ENCODE data around the gene RHOT2.

RHOT2 gene

DNA sequence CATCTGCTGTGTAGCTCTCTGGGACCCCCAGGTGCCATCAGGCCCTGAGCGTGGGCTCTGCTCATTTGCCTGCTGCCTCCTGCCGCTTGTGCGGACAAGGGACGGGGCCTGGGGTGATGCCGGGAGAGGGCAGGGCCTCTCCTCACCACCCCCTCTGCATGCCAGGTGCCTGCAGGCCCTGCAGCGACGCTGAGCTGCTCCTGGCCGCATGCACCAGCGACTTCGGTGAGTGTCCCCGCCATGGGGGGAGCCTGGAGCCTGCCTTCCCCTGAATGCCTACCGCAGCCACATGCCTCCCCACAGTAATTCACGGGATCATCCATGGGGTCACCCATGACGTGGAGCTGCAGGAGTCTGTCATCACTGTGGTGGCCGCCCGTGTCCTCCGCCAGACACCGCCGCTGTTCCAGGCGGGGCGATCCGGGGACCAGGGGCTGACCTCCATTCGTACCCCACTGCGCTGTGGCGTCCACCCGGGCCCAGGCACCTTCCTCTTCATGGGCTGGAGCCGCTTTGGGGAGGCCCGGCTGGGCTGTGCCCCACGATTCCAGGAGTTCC, 48.9 kb downstream of the RHOT2 start:
- no peak for DNase-seq

DNA sequence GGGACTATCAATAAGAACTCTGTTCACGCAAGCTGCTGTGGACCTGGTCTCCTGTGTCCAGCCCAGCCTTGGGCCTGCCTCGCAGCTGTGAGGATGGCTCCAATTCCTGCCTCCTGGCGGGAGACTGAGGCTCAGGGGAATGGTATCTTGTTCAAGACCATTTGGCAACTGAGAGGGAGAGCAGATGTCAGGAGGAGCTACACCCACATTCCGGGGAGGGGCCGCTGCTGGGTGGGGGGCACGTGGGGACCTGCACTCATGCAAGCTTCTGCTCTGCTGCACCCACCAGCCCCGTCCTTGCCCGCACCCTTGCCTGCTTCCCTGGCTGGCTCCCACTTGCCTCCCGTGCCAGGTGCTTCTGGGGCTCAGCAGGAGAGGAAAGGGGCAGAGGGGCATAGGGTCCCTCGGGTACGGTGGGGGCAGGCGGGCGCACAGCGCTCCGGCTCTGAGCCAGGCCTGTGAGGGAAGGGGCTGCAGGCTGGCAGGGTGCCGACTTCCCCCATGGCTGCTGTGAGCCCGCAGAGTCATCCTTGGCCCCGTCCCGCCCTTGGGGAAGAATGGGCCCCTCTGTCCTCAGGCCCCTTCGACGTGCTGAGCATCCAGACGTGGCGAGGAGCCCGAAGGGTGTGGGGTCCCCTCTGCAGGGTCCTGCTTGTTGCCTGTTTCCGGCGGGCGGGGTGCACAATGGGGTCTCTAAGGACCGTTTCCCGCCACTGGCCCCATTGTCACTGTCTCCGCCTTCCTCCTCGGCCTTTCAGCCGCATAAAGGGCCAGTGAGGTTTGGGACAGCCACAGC, 49.7 kb downstream of the RHOT2 start:
- no peak for DNase-seq

DNA sequence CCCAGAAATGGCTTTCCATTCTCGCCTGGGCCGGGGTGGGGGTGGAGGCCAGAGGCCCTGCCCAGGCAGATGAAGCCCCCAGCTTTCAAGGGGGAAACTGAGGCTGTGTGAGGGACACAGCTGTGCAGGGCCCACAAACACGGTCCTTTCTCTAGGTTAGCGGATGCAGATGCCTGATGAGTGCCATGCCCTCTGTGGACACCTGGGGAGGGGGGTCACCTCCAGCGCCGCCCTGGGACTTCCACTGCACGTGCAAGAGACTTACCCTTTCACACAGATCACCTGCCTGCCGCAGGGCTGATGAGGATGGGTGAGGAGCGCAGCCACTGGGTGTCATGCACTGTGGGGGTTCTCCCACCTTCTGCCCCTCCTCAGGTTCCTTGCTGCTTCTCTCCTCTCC, 50.5 kb downstream of the RHOT2 start:
- DNase-seq: no peak

DNA sequence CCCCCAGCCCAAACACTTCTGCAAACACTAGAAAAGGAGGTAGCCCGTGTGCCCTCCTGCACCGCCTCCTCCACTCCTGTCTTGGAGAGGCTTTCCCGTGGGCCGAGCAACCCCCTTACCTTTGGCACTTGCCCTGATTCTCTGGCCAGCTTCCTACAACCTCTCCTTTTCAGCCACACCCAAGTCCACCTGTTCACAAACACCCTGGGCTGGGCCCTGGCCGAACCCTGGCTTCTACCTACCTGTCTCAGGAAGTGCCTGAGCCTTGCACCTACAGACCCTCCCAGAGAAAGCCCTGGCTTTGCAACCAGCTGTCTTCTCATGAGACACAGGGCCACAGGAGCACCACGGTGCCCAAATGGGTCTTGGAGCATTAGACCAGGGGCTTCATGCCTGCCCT, 51.0 kb downstream of the RHOT2 start:
- no peak for DNase-seq

DNA sequence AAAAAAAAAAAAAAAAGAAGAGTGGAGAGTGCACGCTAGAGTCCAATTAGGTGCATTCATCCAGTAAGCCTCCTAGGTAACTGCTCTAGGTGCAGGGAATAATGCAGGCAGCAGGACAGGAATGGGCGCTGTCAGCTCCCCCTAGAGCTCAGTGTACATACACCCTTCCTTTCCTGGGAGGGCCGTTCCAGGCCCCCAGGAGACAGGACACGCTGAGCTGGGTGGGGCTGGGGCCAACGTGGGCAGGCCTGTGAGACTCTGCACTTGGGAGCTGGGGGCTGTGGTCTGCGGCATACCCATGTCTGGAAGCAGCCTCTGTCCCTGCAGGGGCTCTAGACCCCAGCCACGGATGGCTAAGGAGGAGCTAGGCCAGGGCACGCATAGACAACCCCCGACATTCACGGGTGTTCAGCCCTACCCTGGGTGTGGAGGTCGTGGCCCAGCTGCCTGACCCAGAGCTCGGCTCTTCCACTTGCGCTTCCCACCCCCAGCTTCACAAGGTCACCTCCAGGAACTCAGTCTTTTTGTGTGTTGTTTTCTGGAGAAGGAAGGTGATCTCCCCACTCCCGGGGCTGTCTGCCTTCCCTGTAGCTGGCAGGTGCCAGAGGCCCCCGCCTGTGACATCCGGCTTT, 52.0 kb downstream of the RHOT2 start:
- DNase-seq: no peak

GRCh38 chr16:720447-720989, 52.6 kb downstream of the RHOT2 start:
- DNase-seq: peak; percentile 29 to 45

GRCh38 chr16:720990-721764, 53.2 kb downstream of the RHOT2 start, which contains the start of gene ANTKMT:
ANTKMT (plus strand) TSS chr16:721146; CDS start chr16:721275, 129 bp downstream.
- peak; percentile 59 to 79 for DNase-seq

DNA sequence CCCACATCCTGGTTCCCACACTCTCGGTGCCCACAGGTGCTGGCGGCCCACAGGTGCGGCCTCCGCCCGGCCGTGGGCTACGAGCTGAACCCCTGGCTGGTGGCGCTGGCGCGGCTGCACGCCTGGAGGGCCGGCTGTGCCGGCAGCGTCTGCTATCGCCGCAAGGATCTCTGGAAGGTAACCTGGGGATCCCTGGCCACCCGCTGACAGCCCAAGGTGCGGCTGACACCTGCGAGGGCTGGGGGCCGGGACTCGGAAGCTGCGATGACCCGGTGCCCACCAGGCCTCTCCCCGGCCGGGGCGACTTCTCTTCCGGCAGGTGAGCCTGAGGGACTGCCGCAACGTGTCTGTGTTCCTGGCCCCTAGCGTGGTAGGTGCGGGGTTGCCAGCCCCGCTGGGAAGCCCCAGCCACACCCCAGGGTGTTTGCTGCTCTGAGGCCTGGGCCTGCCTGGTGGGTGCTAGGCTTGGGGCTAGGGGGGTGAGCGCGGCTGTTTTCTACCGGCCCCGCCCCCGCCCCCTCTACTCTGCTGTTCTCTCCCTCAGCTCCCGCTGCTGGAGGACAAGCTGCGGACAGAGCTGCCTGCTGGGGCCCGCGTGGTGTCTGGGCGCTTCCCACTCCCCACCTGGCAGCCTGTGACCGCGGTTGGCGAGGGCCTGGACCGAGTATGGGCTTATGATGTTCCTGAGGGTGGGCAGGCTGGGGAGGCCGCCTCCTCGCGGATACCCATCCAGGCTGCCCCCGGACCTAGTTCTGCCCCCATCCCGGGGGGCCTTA, 54.0 kb downstream of the RHOT2 start:
- no peak for DNase-seq

DNA sequence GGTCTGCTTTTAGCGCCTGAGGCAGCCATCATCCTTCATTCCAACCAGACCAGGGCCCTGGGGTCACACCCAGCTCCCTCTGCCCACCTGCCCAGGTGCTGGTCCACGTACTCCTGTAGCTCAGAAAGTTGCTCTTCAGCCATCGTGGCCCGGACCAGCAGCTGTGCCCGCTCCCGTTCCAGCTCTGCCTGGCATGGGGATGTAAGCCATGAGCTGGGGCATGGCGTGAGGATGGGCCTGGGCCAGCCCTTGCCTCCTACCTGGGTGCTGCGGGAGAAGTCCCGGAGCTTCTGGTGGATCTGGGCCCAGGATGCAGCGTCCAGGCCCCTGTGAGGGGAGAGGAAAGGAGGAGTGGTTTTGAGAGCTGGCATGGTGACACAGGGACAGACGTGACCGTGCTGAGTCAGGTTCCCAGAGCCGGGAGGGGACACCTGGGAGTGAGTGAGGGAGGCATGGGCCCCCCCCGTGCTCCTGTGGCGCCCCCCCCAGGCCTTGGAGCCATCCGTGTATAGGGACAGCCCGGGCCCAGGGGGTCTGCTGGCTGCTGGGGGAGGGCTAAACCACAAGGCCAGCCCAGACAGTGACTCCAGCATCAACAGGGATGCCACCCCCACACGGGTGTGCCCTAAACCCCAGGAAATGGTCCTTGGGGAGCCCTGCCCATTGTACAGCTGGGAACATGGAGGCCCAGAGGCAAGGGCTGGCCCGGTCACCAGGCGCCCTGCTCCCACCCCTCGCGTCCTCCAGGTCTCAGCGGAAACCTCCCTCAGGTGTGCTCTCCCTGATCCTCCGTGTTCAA, 55.1 kb downstream of the RHOT2 start:
- no peak for DNase-seq

DNA sequence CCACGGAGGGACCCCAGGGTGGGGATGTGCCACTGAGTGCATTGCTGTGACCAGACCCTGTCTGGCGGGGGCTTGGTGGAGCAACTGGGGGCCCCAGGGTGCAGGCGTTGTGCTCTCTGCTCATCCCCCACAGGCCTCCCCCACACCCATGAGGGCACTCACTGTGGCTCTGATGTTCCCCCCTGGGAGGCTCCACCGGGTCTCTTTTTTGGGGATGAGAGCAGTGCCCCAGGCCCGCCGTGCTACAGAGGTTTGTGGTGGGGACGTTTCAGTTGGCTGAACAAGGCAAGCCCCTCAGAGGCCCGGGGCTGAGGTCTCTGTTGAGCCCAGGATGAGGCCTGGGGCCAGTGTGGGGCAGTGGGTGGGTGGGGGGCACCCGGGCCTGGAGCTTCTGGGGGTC, 55.8 kb downstream of the RHOT2 start:
- no peak for DNase-seq

Data from stimulated activated CD4-positive, alpha-beta T cell treated with anti-CD3 and anti-CD28 coated beads, Interleukin-4, amount 100 ng/mL, for 4 hours (primary cell).